CD4-positive, alpha-beta T cell (primary cell): ENCODE results near the gene PTX3. TPM values are rescaled to one million over a fixed set of nuclear protein-coding genes. Genes with fewer than 3 reads are reported as not detected.

Source experiments
- ATAC-seq: fragments of 200-7000 bp; cut with Tn5 transposase; one replicate; pipeline ENCODE4 v1.10.0; 2022; ENCODE audit warnings: mild to moderate bottlenecking; ENCODE audit not compliant: poor library complexity
- CTCF ChIA-PET: fragments of 350-600 bp; sonication (Branson Sonifier 250); formaldehyde crosslinking; loops from one replicate; lab custom pipeline; 2021; ENCODE audit warnings: antibody characterized with exemption, inconsistent platforms; lab: Charles Lee
- POLR2A ChIA-PET: fragments of 350-600 bp; sonication (Branson Sonifier 250); formaldehyde crosslinking; loops from one replicate; lab custom pipeline; 2021; ENCODE audit warnings: antibody characterized with exemption, inconsistent platforms; lab: Charles Lee
- DNase-seq, 14 experiments: peaks; one replicate each; pipeline ENCODE4 v3.0.0-alpha.2; 2013 to 2020; ENCODE audit warnings: mixed read lengths in 2 of 14
- H3K27ac ChIP-seq, 2 donors: one replicate each; pipeline versions ENCODE4 v1.5.1 to v1.7.0; 2013; ENCODE audit warnings: low read length in 2 of 2, low read depth in 1 of 2, mild to moderate bottlenecking in 1 of 2
- H3K27me3 ChIP-seq, 2 experiments: 1 replicate in 1 of 2; 2 replicates in 1 of 2; pipeline versions ENCODE4 v1.6.1 to v1.7.0; 2013; ENCODE audit warnings: low read length in 2 of 2, control low read depth in 1 of 2, mild to moderate bottlenecking in 1 of 2, moderate library complexity in 1 of 2; ENCODE audit not compliant: insufficient read depth in 2 of 2, control insufficient read depth in 1 of 2
- H3K36me3 ChIP-seq: one replicate; pipeline ENCODE4 v1.6.1; 2013; ENCODE audit warnings: low read length, control low read depth; ENCODE audit not compliant: insufficient read depth
- H3K4me1 ChIP-seq: one replicate; pipeline ENCODE4 v1.6.1; 2013; ENCODE audit warnings: low read length, control low read depth; ENCODE audit not compliant: insufficient read depth
- H3K4me3 ChIP-seq: one replicate; pipeline ENCODE4 v1.5.1; 2013; ENCODE audit warnings: mild to moderate bottlenecking, low read length, moderate library complexity
- H3K9me3 ChIP-seq, 2 experiments: 1 replicate in 1 of 2; 2 replicates in 1 of 2; pipeline versions ENCODE4 v1.6.1 to v1.7.0; 2013; ENCODE audit warnings: low read length in 2 of 2, mild to moderate bottlenecking in 2 of 2, control low read depth in 1 of 2, moderate library complexity in 1 of 2; ENCODE audit not compliant: control insufficient read depth in 1 of 2, insufficient read depth in 1 of 2
- H3K27ac Mint-ChIP-seq: one replicate; pipeline ENCODE4 v1.8.0; 2020; ENCODE audit warnings: mixed read lengths
- H3K27me3 Mint-ChIP-seq: one replicate; pipeline ENCODE4 v1.8.0; 2021; ENCODE audit warnings: mixed read lengths
- H3K36me3 Mint-ChIP-seq: one replicate; pipeline ENCODE4 v1.8.0; 2021; ENCODE audit warnings: low read depth, mixed read lengths
- H3K4me1 Mint-ChIP-seq: one replicate; pipeline ENCODE4 v1.8.0; 2021; ENCODE audit warnings: low read depth, mixed read lengths
- H3K4me3 Mint-ChIP-seq: one replicate; pipeline ENCODE4 v1.8.0; 2020; ENCODE audit warnings: mild to moderate bottlenecking, mixed read lengths
- H3K9me3 Mint-ChIP-seq: one replicate; pipeline ENCODE4 v1.8.0; 2020; ENCODE audit warnings: mixed read lengths
- intact Hi-C, 2 experiments: fragments of 100-400 bp; cut with DNase I in 1 of 2; cut with micrococcal nuclease in 1 of 2; formaldehyde crosslinking; loops; one replicate each; pipeline versions ENCODE4 v1.15.1 to v1.9.0; 2023 to 2025; cut with DNase I, micrococcal nuclease
- polyA plus RNA-seq, 2 donors: library from polyadenylated mRNA; unstranded; fragments of 120-200 nt; gene quantifications; one replicate each; pipeline ENCODE4 v1.2.1, GENCODE V29; 2013
- total RNA-seq, 174 experiments: library from RNA in 2 of 174; stranded (reverse) in 2 of 174; gene quantifications; one replicate each; pipeline ENCODE4 v1.2.3 and lab custom pipeline; 2021 to 2026
- TF ChIP-seq, protein P1 (sequence below): fragments of 200-600 bp; IDR thresholded peaks from one replicate; pipeline ENCODE4 v1.8.0; 2022; ENCODE audit warnings: antibody characterized with exemption, mild to moderate bottlenecking

Gene PTX3
- total RNA-seq (under 1 TPM; 0.16 to 0.34 TPM), total RNA-seq (lab: John Stamatoyannopoulos, UW) (0 to 2.1 (median 0.19) reads per million in 172 experiments)
- polyA plus RNA-seq (2013, experiment 1 of 2): 0.48 TPM
- polyA plus RNA-seq (2013, experiment 2 of 2): 3.1 TPM

DNA sequence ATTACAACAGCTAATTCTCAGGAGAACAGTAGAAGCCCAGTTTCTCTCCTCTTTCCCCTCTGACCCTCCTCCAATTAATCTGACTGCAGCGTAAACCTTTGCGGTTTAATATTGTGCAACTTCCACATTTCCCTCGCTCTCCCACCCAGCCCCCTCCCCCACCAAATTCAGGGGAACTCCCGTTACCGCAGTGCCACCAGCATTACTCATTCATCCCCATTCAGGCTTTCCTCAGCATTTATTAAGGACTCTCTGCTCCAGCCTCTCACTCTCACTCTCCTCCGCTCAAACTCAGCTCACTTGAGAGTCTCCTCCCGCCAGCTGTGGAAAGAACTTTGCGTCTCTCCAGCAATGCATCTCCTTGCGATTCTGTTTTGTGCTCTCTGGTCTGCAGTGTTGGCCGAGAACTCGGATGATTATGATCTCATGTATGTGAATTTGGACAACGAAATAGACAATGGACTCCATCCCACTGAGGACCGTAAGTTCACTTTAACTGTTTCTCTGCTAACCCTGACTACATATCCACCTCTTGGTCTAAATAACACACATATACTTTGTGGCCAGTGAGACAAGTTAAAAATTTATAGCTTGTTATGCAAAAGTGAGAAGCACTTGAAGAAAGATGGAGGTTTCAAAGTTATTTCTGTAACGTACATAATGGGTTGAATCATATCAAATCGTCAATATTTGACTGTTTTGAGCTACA lies at the start of gene PTX3:
TSS of gene PTX3 (plus strand) at position 268 of the 709 bp plus-strand sequence. CDS start at position 352, 84 bp downstream.
- peak in 3 of 14 experiments; percentile 7 to 67 (median 61) for DNase-seq
- H3K4me3 ChIP-seq: no peak within 1 kb of the TSS

DNA sequence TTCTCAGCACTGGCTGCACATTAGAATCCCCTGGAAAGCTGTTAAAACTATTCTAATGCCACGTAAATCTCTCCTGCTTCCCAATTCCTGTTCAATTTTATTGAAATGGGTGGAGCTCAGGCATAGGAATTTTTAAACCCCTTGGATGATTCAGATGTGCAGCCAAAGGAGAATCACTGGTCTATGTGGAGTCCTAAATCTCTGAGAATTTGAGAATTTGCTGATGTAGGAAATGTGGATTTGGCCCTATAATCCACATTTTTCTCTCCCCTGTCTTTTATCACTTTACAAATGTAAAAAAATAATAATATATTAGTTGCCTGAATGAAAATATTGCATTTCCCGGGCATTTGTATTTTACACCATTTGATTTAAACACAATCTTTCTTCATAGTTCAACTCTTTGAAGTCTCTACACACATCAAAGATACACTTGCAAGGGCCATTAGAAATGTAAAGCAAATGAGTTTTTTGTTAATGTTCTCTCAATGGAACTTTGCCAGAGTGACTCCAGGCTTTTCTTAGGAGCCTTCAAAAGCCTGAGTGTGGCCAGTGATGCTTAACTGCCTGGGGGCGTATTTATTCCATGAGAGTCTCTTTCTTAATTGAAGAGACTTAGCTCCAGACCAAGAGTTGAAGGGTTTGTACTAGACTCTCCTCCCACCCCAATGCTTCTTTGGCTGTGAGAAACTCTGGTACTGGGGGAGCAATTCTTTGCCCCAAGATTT lies 48.8 kb upstream of the PTX3 start:
- Histone ChIP-seq H3K9me3 (no peaks in the 10 kb centered on the region), H3K4me3 (no peak overlapping the region), H3K4me1 (no peaks in the 10 kb centered on the region), H3K27ac (no peak overlapping the region), H3K36me3 (no peaks in the 10 kb centered on the region), H3K27me3 (no peaks in the 10 kb centered on the region)
- ATAC-seq (no peak), DNase-seq (no peak)
- TF ChIP-seq, protein P1, sequence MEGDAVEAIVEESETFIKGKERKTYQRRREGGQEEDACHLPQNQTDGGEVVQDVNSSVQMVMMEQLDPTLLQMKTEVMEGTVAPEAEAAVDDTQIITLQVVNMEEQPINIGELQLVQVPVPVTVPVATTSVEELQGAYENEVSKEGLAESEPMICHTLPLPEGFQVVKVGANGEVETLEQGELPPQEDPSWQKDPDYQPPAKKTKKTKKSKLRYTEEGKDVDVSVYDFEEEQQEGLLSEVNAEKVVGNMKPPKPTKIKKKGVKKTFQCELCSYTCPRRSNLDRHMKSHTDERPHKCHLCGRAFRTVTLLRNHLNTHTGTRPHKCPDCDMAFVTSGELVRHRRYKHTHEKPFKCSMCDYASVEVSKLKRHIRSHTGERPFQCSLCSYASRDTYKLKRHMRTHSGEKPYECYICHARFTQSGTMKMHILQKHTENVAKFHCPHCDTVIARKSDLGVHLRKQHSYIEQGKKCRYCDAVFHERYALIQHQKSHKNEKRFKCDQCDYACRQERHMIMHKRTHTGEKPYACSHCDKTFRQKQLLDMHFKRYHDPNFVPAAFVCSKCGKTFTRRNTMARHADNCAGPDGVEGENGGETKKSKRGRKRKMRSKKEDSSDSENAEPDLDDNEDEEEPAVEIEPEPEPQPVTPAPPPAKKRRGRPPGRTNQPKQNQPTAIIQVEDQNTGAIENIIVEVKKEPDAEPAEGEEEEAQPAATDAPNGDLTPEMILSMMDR: no peak
- intact Hi-C loops: no loop called here
- Mint-ChIP-seq H3K4me1 (no peaks in the 10 kb centered on the region), H3K27me3 (no peaks in the 10 kb centered on the region), H3K27ac (no peak overlapping the region), H3K36me3 (no peaks in the 10 kb centered on the region), H3K9me3 (peaks cover 12% of the 10 kb centered on the region), H3K4me3 (no peak overlapping the region)
- POLR2A ChIA-PET: no interaction called here
- CTCF ChIA-PET: no interaction called here

More for the DNA sequence above, at the start of gene PTX3:
- Histone ChIP-seq H3K36me3 (no peaks in the 10 kb centered on the region), H3K27me3 (peaks cover 15 to 33% of the 10 kb centered on the region in 2 experiments), H3K9me3 (peaks cover 0 to 5% of the 10 kb centered on the region in 2 experiments), H3K4me1 (peaks cover 5% of the 10 kb centered on the region), H3K27ac (no peak within 1 kb of the TSS)
- Mint-ChIP-seq H3K4me3 (no peak within 1 kb of the TSS), H3K27me3 (peaks cover 57% of the 10 kb centered on the region), H3K4me1 (peaks cover 6% of the 10 kb centered on the region), H3K9me3 (no peaks in the 10 kb centered on the region), H3K27ac (no peak within 1 kb of the TSS), H3K36me3 (no peaks in the 10 kb centered on the region)
- intact Hi-C loops: no loop called here
- CTCF ChIA-PET: no interaction called here
- TF ChIP-seq, protein P1: no peak
- POLR2A ChIA-PET: no interaction called here
- no peak for ATAC-seq

DNA sequence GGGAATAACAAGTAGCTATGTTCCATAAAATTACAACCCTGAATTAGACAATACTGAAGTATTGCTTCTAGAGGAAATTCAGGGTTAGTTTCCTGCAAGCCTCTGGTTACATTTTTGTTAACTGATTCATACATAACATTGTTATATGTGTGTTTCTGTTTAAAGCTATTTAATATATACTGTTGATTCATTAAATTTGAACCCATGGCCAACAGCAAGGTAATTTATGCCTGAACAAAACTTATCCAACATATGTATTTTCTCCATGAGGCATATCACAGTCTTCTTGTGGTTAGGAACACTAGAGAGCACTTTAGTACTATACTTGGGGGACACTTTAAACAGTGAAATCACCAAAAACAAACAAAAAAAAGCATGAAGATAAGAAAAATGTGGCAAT lies 47.7 kb upstream of the PTX3 start:
- ChIA-PET CTCF (no interaction called here), POLR2A (no interaction called here)
- Histone ChIP-seq H3K27me3 (no peaks in the 10 kb centered on the region), H3K4me1 (no peaks in the 10 kb centered on the region), H3K36me3 (no peaks in the 10 kb centered on the region), H3K4me3 (no peak overlapping the region), H3K9me3 (no peaks in the 10 kb centered on the region), H3K27ac (no peak overlapping the region)
- intact Hi-C loops: no loop called here
- no peak for DNase-seq
- H3K27me3 Mint-ChIP-seq: no peaks in the 10 kb centered on the region
- ATAC-seq: no peak
- no peak overlapping the region for H3K4me3 Mint-ChIP-seq
- H3K36me3 Mint-ChIP-seq: no peaks in the 10 kb centered on the region
- H3K4me1 Mint-ChIP-seq: no peaks in the 10 kb centered on the region
- H3K27ac Mint-ChIP-seq: no peak overlapping the region
- H3K9me3 Mint-ChIP-seq: peaks cover 12% of the 10 kb centered on the region
- TF ChIP-seq, protein P1: no peak
